OCI-LY1 (cell line): ENCODE data around the gene THSD7A.
A peak's percentile ranks its signal among the peaks of the same experiment; 100 is the strongest.
"Not testable (repeated sequence)": the region's sequence is repeated elsewhere in the genome, so short reads cannot be mapped to it uniquely, and the experiment has no call there.

Experiments
- H2AFZ ChIP-seq: fragments of 200-600 bp; sonication (generic), shearing (Covaris generic); 2 replicates; pipeline ENCODE4 v1.6.0; 2014; ENCODE audit warnings: antibody characterized with exemption, mild to moderate bottlenecking, low read length
- H3F3A ChIP-seq: fragments of 200-600 bp; sonication (generic), shearing (Covaris generic); 2 replicates; pipeline ENCODE4 v1.6.0; 2014; ENCODE audit warnings: mild to moderate bottlenecking, antibody characterized with exemption, low read length, moderate library complexity; ENCODE audit not compliant: insufficient read depth
- H3K27ac ChIP-seq: fragments of 200-600 bp; sonication (generic); 2 replicates; pipeline ENCODE4 v1.5.1; 2014; ENCODE audit warnings: low read length, mixed run types, mild to moderate bottlenecking, low read depth; ENCODE audit not compliant: poor library complexity, severe bottlenecking
- H3K27me3 ChIP-seq: fragments of 200-600 bp; sonication (generic); 2 replicates; pipeline ENCODE4 v1.6.0; 2014; ENCODE audit warnings: antibody characterized with exemption, mild to moderate bottlenecking, low read length, moderate library complexity; ENCODE audit not compliant: insufficient read depth
- H3K36me3 ChIP-seq: fragments of 200-600 bp; sonication (generic); 2 replicates; pipeline ENCODE4 v1.6.1; 2014; ENCODE audit warnings: mild to moderate bottlenecking, antibody characterized with exemption, low read length, moderate library complexity, mixed read lengths; ENCODE audit not compliant: insufficient read depth
- H3K4me1 ChIP-seq: fragments of 200-600 bp; sonication (generic); 2 replicates; pipeline ENCODE4 v1.5.1; 2014; ENCODE audit warnings: mild to moderate bottlenecking, low read length, moderate library complexity; ENCODE audit not compliant: insufficient read depth, severe bottlenecking
- H3K4me2 ChIP-seq: fragments of 200-600 bp; sonication (generic), shearing (Covaris generic); 2 replicates; pipeline ENCODE4 v1.6.1; 2014; ENCODE audit warnings: low read length
- H3K4me3 ChIP-seq: fragments of 200-600 bp; sonication (generic); 2 replicates; pipeline ENCODE4 v1.5.1; 2014; ENCODE audit warnings: low read length, low read depth, mild to moderate bottlenecking, mixed read lengths; ENCODE audit not compliant: poor library complexity, severe bottlenecking
- H3K79me2 ChIP-seq: fragments of 200-600 bp; shearing (Covaris generic); 2 replicates; pipeline ENCODE4 v1.6.1; 2016; ENCODE audit warnings: mixed run types, low read length, mixed read lengths; ENCODE audit not compliant: insufficient read depth
- H3K9ac ChIP-seq: fragments of 200-600 bp; sonication (generic), shearing (Covaris generic); 2 replicates; pipeline ENCODE4 v1.6.1; 2014; ENCODE audit warnings: mild to moderate bottlenecking, low read length, mixed read lengths
- H3K9me2 ChIP-seq: fragments of 200-600 bp; sonication (generic), shearing (Covaris generic); 2 replicates; pipeline ENCODE4 v1.6.1; 2014; ENCODE audit warnings: low read depth, mild to moderate bottlenecking, low read length, mixed read lengths
- H3K9me3 ChIP-seq: fragments of 200-600 bp; shearing (Covaris generic); 2 replicates; pipeline ENCODE4 v1.6.1; 2014; ENCODE audit warnings: low read length, mixed read lengths
- H4K20me1 ChIP-seq: fragments of 200-600 bp; sonication (generic), shearing (Covaris generic); 2 replicates; pipeline ENCODE4 v1.6.0; 2016; ENCODE audit warnings: mild to moderate bottlenecking, low read length; ENCODE audit not compliant: insufficient read depth
- EZH2 ChIP-seq: fragments of 200-600 bp; sonication (generic), shearing (Covaris generic); IDR thresholded peaks from 2 replicates; pipeline ENCODE4 v1.8.0; 2017; ENCODE audit warnings: borderline replicate concordance, mixed run types, mild to moderate bottlenecking, antibody characterized with exemption, low read length, moderate library complexity, mixed read lengths
- TF ChIP-seq, protein P1 (sequence below): fragments of 200-600 bp; sonication (generic), shearing (Covaris generic); IDR thresholded peaks from 2 replicates; pipeline ENCODE4 v1.5.1; 2017; ENCODE audit warnings: mild to moderate bottlenecking, antibody characterized with exemption, low read length, moderate library complexity, mixed read lengths

Gene THSD7A

DNA sequence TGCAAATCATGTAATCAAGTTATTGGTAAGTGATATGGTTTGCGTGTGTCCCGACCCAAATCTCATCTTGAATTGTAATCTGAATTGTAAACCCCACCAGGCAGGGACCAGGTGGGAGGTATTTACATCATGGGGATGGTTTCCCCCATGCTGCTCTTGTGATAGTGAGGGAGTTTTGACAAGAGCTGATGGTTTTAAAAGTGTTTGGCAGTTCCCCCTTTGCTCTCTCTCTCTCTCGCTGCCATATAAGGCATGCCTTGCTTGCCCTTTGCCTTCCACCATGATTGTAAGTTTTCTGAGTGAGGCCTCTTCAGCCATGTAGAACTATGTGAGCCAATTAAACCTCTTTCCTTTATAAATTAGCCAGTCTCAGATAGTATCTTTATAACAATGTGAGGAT lies 302.6 kb downstream of the THSD7A start:
- TF ChIP-seq EZH2, result no peak
- TF ChIP-seq, protein P1, sequence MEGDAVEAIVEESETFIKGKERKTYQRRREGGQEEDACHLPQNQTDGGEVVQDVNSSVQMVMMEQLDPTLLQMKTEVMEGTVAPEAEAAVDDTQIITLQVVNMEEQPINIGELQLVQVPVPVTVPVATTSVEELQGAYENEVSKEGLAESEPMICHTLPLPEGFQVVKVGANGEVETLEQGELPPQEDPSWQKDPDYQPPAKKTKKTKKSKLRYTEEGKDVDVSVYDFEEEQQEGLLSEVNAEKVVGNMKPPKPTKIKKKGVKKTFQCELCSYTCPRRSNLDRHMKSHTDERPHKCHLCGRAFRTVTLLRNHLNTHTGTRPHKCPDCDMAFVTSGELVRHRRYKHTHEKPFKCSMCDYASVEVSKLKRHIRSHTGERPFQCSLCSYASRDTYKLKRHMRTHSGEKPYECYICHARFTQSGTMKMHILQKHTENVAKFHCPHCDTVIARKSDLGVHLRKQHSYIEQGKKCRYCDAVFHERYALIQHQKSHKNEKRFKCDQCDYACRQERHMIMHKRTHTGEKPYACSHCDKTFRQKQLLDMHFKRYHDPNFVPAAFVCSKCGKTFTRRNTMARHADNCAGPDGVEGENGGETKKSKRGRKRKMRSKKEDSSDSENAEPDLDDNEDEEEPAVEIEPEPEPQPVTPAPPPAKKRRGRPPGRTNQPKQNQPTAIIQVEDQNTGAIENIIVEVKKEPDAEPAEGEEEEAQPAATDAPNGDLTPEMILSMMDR, result no peak
- H3K79me2 ChIP-seq, result no peaks in the 10 kb centered on the region

DNA sequence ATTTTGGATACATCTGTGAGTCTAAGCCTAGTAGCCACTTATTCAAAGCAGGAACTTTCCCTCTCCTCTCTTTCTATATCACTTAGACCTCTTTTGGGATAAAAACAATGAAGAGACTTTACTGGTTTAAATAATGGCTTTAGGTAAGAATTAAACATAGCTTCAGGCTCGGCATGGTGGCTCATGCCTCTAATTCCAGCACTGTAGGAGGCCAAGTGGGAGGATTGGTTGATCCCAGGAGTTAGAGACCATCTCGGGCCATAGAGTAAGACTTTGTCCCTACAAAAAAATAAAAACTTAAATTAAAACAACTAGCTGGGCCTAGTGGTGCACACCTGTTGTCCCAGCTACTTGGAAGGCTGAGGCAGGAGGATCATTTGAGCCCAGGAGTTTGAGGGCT lies 304.3 kb downstream of the THSD7A start:
- Histone ChIP-seq H3K4me3 (no peak overlapping the region), H3K27ac (no peak overlapping the region), H4K20me1 (no peaks in the 10 kb centered on the region), H3K9me2 (no peaks in the 10 kb centered on the region), H3K79me2 (no peaks in the 10 kb centered on the region), H3K9me3 (peaks cover 7% of the 10 kb centered on the region; the same call in 1 of the 2 replicates), H3K36me3 (no peaks in the 10 kb centered on the region), H3K4me1 (peaks cover 16% of the 10 kb centered on the region), H3K4me2 (no peak overlapping the region), H3K27me3 (no peaks in the 10 kb centered on the region), H3K9ac (no peak overlapping the region), H2AFZ (no peak overlapping the region), H3F3A (no peaks in the 10 kb centered on the region)
- TF ChIP-seq, protein P1, result no peak
- TF ChIP-seq EZH2, result no peak

More for the DNA sequence above, 302.6 kb downstream of the THSD7A start:
- H3K36me3 ChIP-seq, result no peaks in the 10 kb centered on the region
- no peaks in the 10 kb centered on the region for H3F3A ChIP-seq
- H2AFZ ChIP-seq, result no peak overlapping the region
- H3K9ac ChIP-seq, result no peak overlapping the region
- no peaks in the 10 kb centered on the region for H3K27me3 ChIP-seq
- no peak overlapping the region for H3K4me3 ChIP-seq
- H3K9me2 ChIP-seq, result no peaks in the 10 kb centered on the region
- H4K20me1 ChIP-seq, result no peaks in the 10 kb centered on the region
- H3K27ac ChIP-seq, result no peak overlapping the region
- H3K9me3 ChIP-seq, result peaks cover 7% of the 10 kb centered on the region; the same call in 1 of the 2 replicates
- peaks cover 4% of the 10 kb centered on the region for H3K4me1 ChIP-seq
- no peak overlapping the region for H3K4me2 ChIP-seq

DNA sequence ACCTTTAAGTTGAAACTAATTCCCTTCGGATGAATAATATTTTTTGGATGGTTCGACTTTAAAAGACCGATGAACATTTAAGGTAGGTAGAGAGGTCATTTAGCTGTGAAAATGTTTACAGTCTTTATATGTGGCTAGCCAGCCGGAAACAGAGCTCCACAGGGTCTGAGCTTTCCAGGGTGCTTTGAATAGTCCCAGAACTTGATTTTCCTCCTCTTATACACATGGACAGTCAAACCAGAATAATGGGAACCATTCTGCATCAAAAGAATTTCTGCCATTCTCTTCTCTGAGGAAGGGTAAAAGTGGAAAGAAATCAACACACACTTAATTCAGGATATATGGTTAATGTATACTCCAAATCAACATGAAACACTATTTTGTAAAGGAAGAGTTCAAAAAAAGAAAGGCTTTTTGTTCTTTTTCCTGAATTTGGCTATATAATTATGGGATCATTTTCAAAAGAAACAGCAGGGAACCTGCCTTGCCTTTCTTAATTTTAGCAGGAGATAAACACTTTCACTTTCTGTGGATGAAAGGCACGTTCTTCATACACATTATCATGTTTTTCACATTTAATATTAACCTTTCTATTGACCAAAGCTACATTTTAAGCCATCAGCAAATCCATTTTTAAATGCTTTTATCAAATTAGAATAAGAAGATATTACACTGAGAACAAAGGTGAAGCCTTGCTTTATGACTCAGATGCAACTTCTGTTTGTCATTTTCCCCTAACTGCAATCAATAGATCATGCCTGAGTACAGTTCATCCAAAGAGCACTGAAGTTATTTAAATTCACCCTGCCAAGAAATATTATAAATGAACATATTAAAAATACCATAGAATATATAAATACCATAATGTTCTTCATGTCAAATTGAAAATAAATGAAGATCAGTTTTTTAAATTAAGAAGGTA lies 307.3 kb downstream of the THSD7A start:
- peaks cover 23% of the 10 kb centered on the region for H3K4me1 ChIP-seq
- H3K27ac ChIP-seq, result no peak overlapping the region
- no peaks in the 10 kb centered on the region for H3K79me2 ChIP-seq
- no peak overlapping the region for H3K4me3 ChIP-seq
- TF ChIP-seq, protein P1, result no peak
- no peak for TF ChIP-seq EZH2
- no peaks in the 10 kb centered on the region for H4K20me1 ChIP-seq
- no peak overlapping the region for H3K9ac ChIP-seq
- H2AFZ ChIP-seq, result peak overlapping the region; percentile 41; the same call in 1 of the 2 replicates
- peaks cover 2% of the 10 kb centered on the region; the same call in 1 of the 2 replicates for H3K9me3 ChIP-seq
- H3K27me3 ChIP-seq, result no peaks in the 10 kb centered on the region
- H3K36me3 ChIP-seq, result no peaks in the 10 kb centered on the region
- no peaks in the 10 kb centered on the region for H3F3A ChIP-seq
- peak overlapping the region; percentile 24; the same call in 1 of the 2 replicates for H3K4me2 ChIP-seq
- no peaks in the 10 kb centered on the region for H3K9me2 ChIP-seq

DNA sequence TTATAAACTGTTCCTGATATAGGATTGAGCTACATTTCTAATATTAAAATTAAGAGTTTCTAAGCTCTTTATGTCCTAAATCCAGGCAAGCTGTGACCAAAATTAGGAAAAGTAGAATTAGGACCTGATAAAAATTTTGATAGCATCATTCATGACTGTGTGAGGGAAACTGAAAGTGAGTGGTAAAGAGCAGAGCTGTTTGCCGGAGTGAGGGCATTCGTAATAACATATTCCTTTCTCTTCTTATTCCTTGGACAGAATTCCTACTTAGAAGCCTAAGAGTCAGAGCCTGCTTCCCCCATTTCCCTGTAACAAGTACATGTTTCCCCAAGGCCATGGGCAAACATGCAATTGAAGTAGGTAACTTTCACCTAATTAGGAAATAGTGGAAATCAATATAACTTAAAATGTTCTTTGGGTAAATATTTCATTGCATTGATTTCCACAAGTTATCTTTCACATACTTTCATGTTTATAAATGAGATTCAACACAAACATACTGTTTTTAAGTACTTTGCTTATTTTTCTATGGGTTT lies 310.0 kb downstream of the THSD7A start:
- H3K4me3 ChIP-seq, H3K27ac ChIP-seq, H3K9ac ChIP-seq, H3K79me2 ChIP-seq, H3K9me3 ChIP-seq, H3F3A ChIP-seq, H3K36me3 ChIP-seq, H4K20me1 ChIP-seq, H3K27me3 ChIP-seq, H2AFZ ChIP-seq, H3K9me2 ChIP-seq: not testable (repeated sequence)
- Histone ChIP-seq H3K4me2 (peak overlapping the region; percentile 40; the same call in 1 of the 2 replicates), H3K4me1 (peaks cover 26% of the 10 kb centered on the region)
